GM21447 (cell line): Measurements from ENCODE around the gene STK35.

ENCODE experiments used
- ATAC-seq: cut with Tn5 transposase; IDR thresholded peaks from one replicate; pipeline ENCODE4 v1.9.1; 2021; ENCODE audit not compliant: unreplicated experiment

STK35 gene

GRCh38 chr20:2101057-2101864 lies at the start of gene STK35:
TSS of gene STK35 (plus strand) at chr20:2101827. CDS start at chr20:2101882, 55 bp downstream.
- ATAC-seq = peak; percentile 48

GRCh38 chr20:2051946-2052345 lies 49.7 kb upstream of the STK35 start:
- no peak for ATAC-seq

GRCh38 chr20:2052741-2053140 lies 48.9 kb upstream of the STK35 start:
- ATAC-seq = no peak

- no peak for ATAC-seq
Observed at GRCh38 chr20:2053615-2054014, 48.0 kb upstream of the STK35 start.

- no peak for ATAC-seq
Observed at GRCh38 chr20:2054911-2055310, 46.7 kb upstream of the STK35 start.

- ATAC-seq = no peak
Observed at GRCh38 chr20:2059411-2059810, 42.2 kb upstream of the STK35 start.

GRCh38 chr20:2065099-2065498 lies 36.5 kb upstream of the STK35 start:
- no peak for ATAC-seq

GRCh38 chr20:2066461-2067122 lies 35.0 kb upstream of the STK35 start:
- no peak for ATAC-seq

GRCh38 chr20:2080532-2081224 lies 20.9 kb upstream of the STK35 start:
- no peak for ATAC-seq

- no peak for ATAC-seq
Observed at GRCh38 chr20:2084703-2085102, 16.9 kb upstream of the STK35 start.

- no peak for ATAC-seq
Observed at GRCh38 chr20:2086177-2086979, 15.2 kb upstream of the STK35 start.

GRCh38 chr20:2086980-2087377 lies 14.6 kb upstream of the STK35 start:
- ATAC-seq = no peak

- ATAC-seq = no peak
Observed at GRCh38 chr20:2088891-2089290, 12.7 kb upstream of the STK35 start.

GRCh38 chr20:2089447-2089846 lies 12.2 kb upstream of the STK35 start:
- no peak for ATAC-seq

GRCh38 chr20:2093159-2093781 lies 8.4 kb upstream of the STK35 start:
- ATAC-seq = no peak

GRCh38 chr20:2093883-2094282 lies 7.7 kb upstream of the STK35 start:
- no peak for ATAC-seq

GRCh38 chr20:2101865-2102584 lies 398 bp downstream of the STK35 start:
- ATAC-seq = peak; percentile 80

- ATAC-seq = peak; percentile 47
Observed at GRCh38 chr20:2102585-2103460, 1.2 kb downstream of the STK35 start.
